Nephron progenitor cell (in vitro differentiated cells): Measurements from ENCODE around the gene PCDH8.

Experiments used
- DNase-seq: peaks from one replicate; pipeline ENCODE4 v3.0.0; 2021
- H3K27ac Mint-ChIP-seq: 2 replicates; pipeline ENCODE4 v1.8.0; 2021; ENCODE audit warnings: mild to moderate bottlenecking, moderate library complexity, mixed read lengths
- H3K27me3 Mint-ChIP-seq: 2 replicates; pipeline ENCODE4 v1.8.0; 2021; ENCODE audit warnings: mild to moderate bottlenecking, low read depth, mixed read lengths; ENCODE audit not compliant: poor library complexity
- H3K36me3 Mint-ChIP-seq: 2 replicates; pipeline ENCODE4 v1.8.0; 2021; ENCODE audit warnings: low read depth, mixed read lengths
- H3K4me1 Mint-ChIP-seq: 2 replicates; pipeline ENCODE4 v1.8.0; 2021; ENCODE audit warnings: mixed read lengths
- H3K4me3 Mint-ChIP-seq: 2 replicates; pipeline ENCODE4 v1.8.0; 2021; ENCODE audit warnings: mild to moderate bottlenecking, moderate library complexity, mixed read lengths
- H3K9me3 Mint-ChIP-seq: 2 replicates; pipeline ENCODE4 v1.8.0; 2021; ENCODE audit warnings: mild to moderate bottlenecking, moderate library complexity, mixed read lengths
- CTCF ChIP-seq: fragments of 200-600 bp; sonication (generic); IDR thresholded peaks from 2 replicates; pipeline ENCODE4 v1.5.0; 2021; ENCODE audit warnings: antibody characterized with exemption

Gene PCDH8

DNA sequence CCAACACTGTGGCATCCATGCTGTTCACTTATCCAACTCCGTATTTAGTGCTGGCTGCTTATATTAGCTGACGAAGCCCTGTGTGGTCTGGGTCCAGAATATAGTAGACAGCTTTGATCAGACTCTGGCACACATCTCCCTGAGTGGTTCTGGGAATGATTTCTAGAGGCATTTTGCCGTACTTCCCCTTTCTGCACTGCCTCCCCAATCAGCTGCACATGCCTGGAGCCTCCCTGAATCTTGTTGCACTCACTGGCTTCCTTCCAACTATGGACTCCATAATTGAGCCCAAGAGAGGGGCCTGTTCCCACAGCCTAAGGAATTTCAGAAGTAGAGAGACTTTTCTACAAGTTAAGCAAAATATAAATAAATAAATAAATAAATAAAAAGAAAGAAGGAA is 30.4 kb upstream of the PCDH8 start:
- TF ChIP-seq CTCF = no peak
- H3K27ac Mint-ChIP-seq = no peak overlapping the region

DNA sequence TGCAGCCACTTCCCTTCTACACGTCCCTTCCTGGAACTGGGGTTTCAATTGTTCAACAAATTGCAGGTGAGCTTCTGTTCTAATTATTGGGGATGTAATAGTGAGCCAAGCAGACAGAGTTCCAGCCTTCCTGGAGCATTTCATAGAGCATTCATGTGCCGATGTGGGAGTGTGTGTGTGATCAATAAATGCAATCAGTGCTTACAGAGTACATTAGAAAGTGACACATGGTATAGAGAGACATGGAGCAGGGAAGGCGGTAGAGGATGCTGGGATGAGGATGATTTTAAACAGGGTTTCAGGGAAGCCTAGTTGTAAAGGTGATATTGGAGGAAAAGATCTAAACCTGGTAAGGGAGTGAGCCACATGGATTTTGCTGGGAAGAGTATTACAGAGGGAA is 21.7 kb upstream of the PCDH8 start:
- DNase-seq = no peak

More for the DNA sequence above, 30.4 kb upstream of the PCDH8 start:
- H3K9me3 Mint-ChIP-seq = peaks cover 59% of the 10 kb centered on the region
- DNase-seq = no peak
- peaks cover 46% of the 10 kb centered on the region for H3K4me1 Mint-ChIP-seq
- peaks cover 10% of the 10 kb centered on the region for H3K27me3 Mint-ChIP-seq
- H3K36me3 Mint-ChIP-seq = peaks cover 38% of the 10 kb centered on the region
- H3K4me3 Mint-ChIP-seq = no peak overlapping the region

GRCh38 chr13:52869621-52870020 is 21.2 kb upstream of the PCDH8 start:
- peaks cover 23% of the 10 kb centered on the region for H3K27me3 Mint-ChIP-seq
- peaks cover 18% of the 10 kb centered on the region for H3K9me3 Mint-ChIP-seq
- TF ChIP-seq CTCF = no peak
- H3K27ac Mint-ChIP-seq = no peak overlapping the region
- H3K4me1 Mint-ChIP-seq = peaks cover 39% of the 10 kb centered on the region
- DNase-seq = no peak
- no peak overlapping the region for H3K4me3 Mint-ChIP-seq
- H3K36me3 Mint-ChIP-seq = peaks cover under 1% of the 10 kb centered on the region

More for the DNA sequence above, 21.7 kb upstream of the PCDH8 start:
- Mint-ChIP-seq H3K27ac (no peak overlapping the region), H3K9me3 (peaks cover 23% of the 10 kb centered on the region), H3K4me1 (peaks cover 39% of the 10 kb centered on the region), H3K4me3 (peak overlapping the region; percentile 2), H3K27me3 (peaks cover 23% of the 10 kb centered on the region), H3K36me3 (peaks cover 6% of the 10 kb centered on the region)
- no peak for TF ChIP-seq CTCF

GRCh38 chr13:52869050-52869449 is 20.6 kb upstream of the PCDH8 start:
- peaks cover 39% of the 10 kb centered on the region for H3K4me1 Mint-ChIP-seq
- no peaks in the 10 kb centered on the region for H3K36me3 Mint-ChIP-seq
- H3K27me3 Mint-ChIP-seq = peaks cover 26% of the 10 kb centered on the region
- no peak overlapping the region for H3K27ac Mint-ChIP-seq
- no peak for TF ChIP-seq CTCF
- no peak overlapping the region for H3K4me3 Mint-ChIP-seq
- no peak for DNase-seq
- peaks cover 12% of the 10 kb centered on the region for H3K9me3 Mint-ChIP-seq

DNA sequence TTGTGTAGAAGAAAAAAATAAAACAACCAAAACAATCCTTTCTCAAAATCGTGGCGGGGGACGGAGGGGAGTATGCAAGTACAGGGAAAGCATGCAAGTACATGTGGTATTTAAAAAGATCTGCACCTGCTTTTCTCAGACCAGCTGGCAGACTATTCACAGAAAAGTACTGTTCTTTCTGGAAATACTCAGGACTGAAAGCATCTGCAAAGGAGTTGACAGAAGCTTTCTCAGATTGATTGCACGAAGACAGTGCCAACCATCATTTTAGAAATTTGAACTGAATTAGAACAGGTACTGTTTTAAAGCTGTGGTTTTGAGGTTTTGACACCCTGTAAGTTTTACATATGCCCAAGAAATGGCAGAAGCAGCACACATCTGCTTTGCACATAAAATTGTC is 19.8 kb upstream of the PCDH8 start:
- Mint-ChIP-seq H3K36me3 (no peaks in the 10 kb centered on the region), H3K4me3 (no peak overlapping the region), H3K27me3 (peaks cover 27% of the 10 kb centered on the region), H3K9me3 (peaks cover 4% of the 10 kb centered on the region), H3K27ac (no peak overlapping the region), H3K4me1 (peaks cover 36% of the 10 kb centered on the region)
- no peak for DNase-seq
- TF ChIP-seq CTCF = no peak

- H3K36me3 Mint-ChIP-seq = no peaks in the 10 kb centered on the region
Measured at GRCh38 chr13:52864941-52865340, 16.5 kb upstream of the PCDH8 start.

More at GRCh38 chr13:52864941-52865340, 16.5 kb upstream of the PCDH8 start:
- Mint-ChIP-seq H3K27ac (no peak overlapping the region), H3K9me3 (no peaks in the 10 kb centered on the region), H3K4me1 (peaks cover 6% of the 10 kb centered on the region), H3K27me3 (peaks cover 32% of the 10 kb centered on the region), H3K4me3 (no peak overlapping the region)
- no peak for DNase-seq
- no peak for TF ChIP-seq CTCF
